Lung (tissue), 12 donors: ENCODE measurements around the gene CAMK1D. TPM values are rescaled to one million over a fixed set of nuclear protein-coding genes. Genes with fewer than 3 reads are reported as not detected.

Experiments used
- ATAC-seq: fragments of 200-7000 bp; cut with Tn5 transposase; one replicate; pipeline ENCODE4 v1.9.1; 2020; ENCODE audit warnings: moderate number of reproducible peaks; ENCODE audit not compliant: insufficient read depth, low FRiP score
- DNase-seq, 3 donors: peaks; one replicate each; pipeline ENCODE4 v3.0.0-alpha.2; 2013 to 2017
- H3K27ac ChIP-seq, 2 donors: one replicate each; pipeline ENCODE4 v1.5.1; 2013; ENCODE audit warnings: mild to moderate bottlenecking in 2 of 2, moderate library complexity in 2 of 2, control low read depth in 1 of 2, inconsistent platforms in 1 of 2, low read depth in 1 of 2, low read length in 1 of 2
- H3K27me3 ChIP-seq, 3 donors: one replicate each; pipeline ENCODE4 v1.5.1; 2013; ENCODE audit warnings: low read length in 2 of 3; ENCODE audit not compliant: control insufficient read depth in 3 of 3, insufficient read depth in 3 of 3
- H3K36me3 ChIP-seq, 4 donors: one replicate each; pipeline ENCODE4 v1.5.1; 2013; ENCODE audit warnings: low read length in 4 of 4, mild to moderate bottlenecking in 1 of 4, moderate library complexity in 1 of 4; ENCODE audit not compliant: control insufficient read depth in 4 of 4, insufficient read depth in 4 of 4
- H3K4me1 ChIP-seq, 5 donors: one replicate each; pipeline ENCODE4 v1.5.1; 2013; ENCODE audit warnings: low read length in 5 of 5, mild to moderate bottlenecking in 2 of 5, moderate library complexity in 1 of 5; ENCODE audit not compliant: control insufficient read depth in 5 of 5, insufficient read depth in 5 of 5
- H3K4me3 ChIP-seq: one replicate; pipeline ENCODE4 v1.5.1; 2013; ENCODE audit warnings: mild to moderate bottlenecking, control low read depth, moderate library complexity
- H3K9ac ChIP-seq, 2 donors: one replicate each; pipeline ENCODE4 v1.5.1; 2013; ENCODE audit warnings: low read length in 2 of 2, control low read depth in 1 of 2; ENCODE audit not compliant: insufficient read depth in 1 of 2
- H3K9me3 ChIP-seq, 4 donors: one replicate each; pipeline ENCODE4 v1.5.1; 2013; ENCODE audit warnings: low read length in 3 of 4, mild to moderate bottlenecking in 1 of 4, moderate library complexity in 1 of 4; ENCODE audit not compliant: control insufficient read depth in 4 of 4, insufficient read depth in 3 of 4
- WGBS, 2 donors: extraction: QIAGEN DNeasy Blood & Tissue Kit; methylation state at CpG; one replicate each; pipeline ENCODE4 v1.1.7; 2013; 5-methylcytosine and 5-hydroxymethylcytosine counted together
- polyA plus RNA-seq, 2 donors: library from polyadenylated mRNA; stranded (reverse); fragments of 200-250 nt; gene quantifications; one replicate each; pipeline ENCODE4 v1.2.1, GENCODE V29; 2013
- total RNA-seq, 2 donors: library from RNA; depleted of rRNA in 1 of 2; stranded (reverse); fragments of >200 nt in 1 of 2; gene quantifications; one replicate each; pipeline ENCODE4 v1.2.1, GENCODE V29; 2014 to 2021
- TF ChIP-seq, protein P1 (sequence below): IDR thresholded peaks from 2 replicates; pipeline ENCODE4 v1.5.1; 2012; ENCODE audit warnings: mild to moderate bottlenecking; ENCODE audit errors: control extremely low read depth, extremely low read depth
- donor health status: control.
- donor health status: control.
- donor health status: Bipolar disorder and iron deficiency.
- donor health status: healthy.
- donor health status: DM: yes; HTN: yes; CAD: no.

Gene CAMK1D
- total and polyA plus RNA-seq, 4 donors, result 3.2 to 37.4 (median 7.0) TPM

DNA sequence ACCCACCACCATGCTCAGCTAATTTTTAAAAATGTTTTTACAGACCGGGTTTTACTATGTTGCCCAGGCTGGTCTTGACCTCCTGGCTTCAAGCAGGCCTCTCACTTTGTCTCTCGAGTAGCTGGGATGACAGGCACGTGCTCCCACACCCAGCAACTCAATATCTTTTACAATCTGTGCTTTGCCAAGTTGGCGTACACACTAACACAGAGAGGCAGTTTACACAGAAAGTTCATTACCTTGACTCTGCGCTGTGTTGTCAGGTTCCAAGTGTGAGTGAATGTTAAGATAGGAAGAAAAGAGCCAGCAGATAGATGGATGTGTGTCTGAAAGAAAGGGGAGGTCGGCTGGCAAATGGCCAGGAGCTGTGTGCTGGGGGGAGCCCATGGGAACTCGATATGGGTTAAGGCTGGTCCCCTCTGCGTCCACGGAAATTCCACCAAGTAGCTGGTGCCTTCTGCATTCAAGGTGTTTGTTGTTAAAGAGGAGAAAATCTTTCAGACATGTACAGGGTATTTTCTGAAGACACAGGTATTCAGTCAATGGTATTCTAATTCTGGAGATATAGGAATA lies 299.8 kb downstream of the CAMK1D start:
- H3K4me3 ChIP-seq, result no peak overlapping the region

GRCh38 chr10:12650122-12650521 lies 300.8 kb downstream of the CAMK1D start:
- 86 to 88% methylated on average over 8 of the region's 8 CpGs for WGBS, 2 donors

More for the DNA sequence above, 299.8 kb downstream of the CAMK1D start:
- H3K27ac ChIP-seq, result no peak overlapping the region
- H3K4me1 ChIP-seq, result peaks cover 0 to 4% (median 0%) of the 10 kb centered on the region in 5 donors
- peaks cover 0 to 4% (median 1%) of the 10 kb centered on the region in 4 donors for H3K9me3 ChIP-seq
- peaks cover 0 to 2% (median 0%) of the 10 kb centered on the region in 4 donors for H3K36me3 ChIP-seq
- no peak overlapping the region for H3K9ac ChIP-seq
- ATAC-seq (no peak), DNase-seq (peak in 1 of 3 donors; percentile 19)
- WGBS, 2 donors, result 60 to 74% methylated on average over 9 of the region's 9 CpGs
- TF ChIP-seq, protein P1, sequence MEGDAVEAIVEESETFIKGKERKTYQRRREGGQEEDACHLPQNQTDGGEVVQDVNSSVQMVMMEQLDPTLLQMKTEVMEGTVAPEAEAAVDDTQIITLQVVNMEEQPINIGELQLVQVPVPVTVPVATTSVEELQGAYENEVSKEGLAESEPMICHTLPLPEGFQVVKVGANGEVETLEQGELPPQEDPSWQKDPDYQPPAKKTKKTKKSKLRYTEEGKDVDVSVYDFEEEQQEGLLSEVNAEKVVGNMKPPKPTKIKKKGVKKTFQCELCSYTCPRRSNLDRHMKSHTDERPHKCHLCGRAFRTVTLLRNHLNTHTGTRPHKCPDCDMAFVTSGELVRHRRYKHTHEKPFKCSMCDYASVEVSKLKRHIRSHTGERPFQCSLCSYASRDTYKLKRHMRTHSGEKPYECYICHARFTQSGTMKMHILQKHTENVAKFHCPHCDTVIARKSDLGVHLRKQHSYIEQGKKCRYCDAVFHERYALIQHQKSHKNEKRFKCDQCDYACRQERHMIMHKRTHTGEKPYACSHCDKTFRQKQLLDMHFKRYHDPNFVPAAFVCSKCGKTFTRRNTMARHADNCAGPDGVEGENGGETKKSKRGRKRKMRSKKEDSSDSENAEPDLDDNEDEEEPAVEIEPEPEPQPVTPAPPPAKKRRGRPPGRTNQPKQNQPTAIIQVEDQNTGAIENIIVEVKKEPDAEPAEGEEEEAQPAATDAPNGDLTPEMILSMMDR, result no peak
- peaks cover 0 to 54% (median under 1%) of the 10 kb centered on the region in 3 donors for H3K27me3 ChIP-seq

DNA sequence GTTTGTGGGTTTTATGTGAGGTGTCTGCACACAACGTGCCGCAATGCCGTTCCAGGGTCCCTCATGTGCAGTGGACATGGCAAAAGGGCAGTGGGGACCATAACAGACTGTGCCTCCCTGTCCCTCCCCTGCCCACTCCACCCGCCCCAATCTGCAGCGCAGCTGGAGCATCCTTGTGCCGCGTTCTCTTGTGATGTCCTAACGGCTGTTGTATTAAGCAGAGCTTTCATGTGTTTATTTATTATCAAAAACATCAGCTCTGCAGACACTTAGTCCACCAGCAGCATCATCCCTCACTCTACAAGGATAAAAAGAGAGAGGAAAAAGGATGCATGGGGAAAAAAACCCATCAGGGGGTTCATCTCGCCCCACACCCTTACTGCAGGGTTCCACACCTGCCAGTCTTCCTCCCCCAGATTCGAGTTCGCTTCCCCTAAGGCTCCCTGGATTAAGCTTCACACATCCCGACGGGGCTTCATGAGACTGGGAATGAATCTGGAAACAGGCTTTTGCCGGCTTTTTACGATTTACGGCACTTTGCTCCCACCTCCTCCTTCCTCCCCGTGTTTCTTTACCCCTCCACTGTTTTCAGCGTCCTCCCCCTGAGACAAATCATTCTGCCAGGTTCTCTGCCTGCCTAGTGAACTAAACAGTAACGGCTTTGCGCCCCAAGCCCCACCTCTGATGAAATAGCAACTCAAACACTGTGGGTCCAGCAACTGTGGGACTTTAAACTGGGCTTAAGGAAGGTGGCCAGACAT lies 301.4 kb downstream of the CAMK1D start:
- no peak for ATAC-seq
- H3K36me3 ChIP-seq, result peaks cover 0 to 2% (median 0%) of the 10 kb centered on the region in 4 donors
- H3K4me3 ChIP-seq, result no peak overlapping the region
- TF ChIP-seq, protein P1, result no peak
- DNase-seq, result no peak
- no peak overlapping the region for H3K27ac ChIP-seq
- peaks cover 0 to 5% (median 2%) of the 10 kb centered on the region in 4 donors for H3K9me3 ChIP-seq
- peaks cover 0 to 4% (median 0%) of the 10 kb centered on the region in 5 donors for H3K4me1 ChIP-seq
- WGBS, 2 donors, result 77 to 92% methylated on average over 20 of the region's 20 CpGs
- no peak overlapping the region for H3K9ac ChIP-seq
- peaks cover 0 to 54% (median 0%) of the 10 kb centered on the region in 3 donors for H3K27me3 ChIP-seq

More at GRCh38 chr10:12650122-12650521, 300.8 kb downstream of the CAMK1D start:
- TF ChIP-seq, protein P1, result no peak
- H3K27ac ChIP-seq, result no peak overlapping the region
- peaks cover 0 to 4% (median 2%) of the 10 kb centered on the region in 4 donors for H3K9me3 ChIP-seq
- ATAC-seq (no peak), DNase-seq (no peak)
- no peak overlapping the region for H3K9ac ChIP-seq
- H3K4me1 ChIP-seq, result peaks cover 0 to 4% (median 0%) of the 10 kb centered on the region in 5 donors
- H3K36me3 ChIP-seq, result peaks cover 0 to 2% (median 0%) of the 10 kb centered on the region in 4 donors
- H3K4me3 ChIP-seq, result no peak overlapping the region
- H3K27me3 ChIP-seq, result peaks cover 0 to 54% (median 0%) of the 10 kb centered on the region in 3 donors
